SKM-1 treated with dmso at 0.1 percent for 144 hours (cell line): ENCODE data around the gene POLRMT.

ENCODE experiments used
- DNase-seq: peaks from one replicate; lab custom pipeline; 2025; ENCODE audit not compliant: unreplicated experiment; lab: John Stamatoyannopoulos, UW

Gene POLRMT

DNA sequence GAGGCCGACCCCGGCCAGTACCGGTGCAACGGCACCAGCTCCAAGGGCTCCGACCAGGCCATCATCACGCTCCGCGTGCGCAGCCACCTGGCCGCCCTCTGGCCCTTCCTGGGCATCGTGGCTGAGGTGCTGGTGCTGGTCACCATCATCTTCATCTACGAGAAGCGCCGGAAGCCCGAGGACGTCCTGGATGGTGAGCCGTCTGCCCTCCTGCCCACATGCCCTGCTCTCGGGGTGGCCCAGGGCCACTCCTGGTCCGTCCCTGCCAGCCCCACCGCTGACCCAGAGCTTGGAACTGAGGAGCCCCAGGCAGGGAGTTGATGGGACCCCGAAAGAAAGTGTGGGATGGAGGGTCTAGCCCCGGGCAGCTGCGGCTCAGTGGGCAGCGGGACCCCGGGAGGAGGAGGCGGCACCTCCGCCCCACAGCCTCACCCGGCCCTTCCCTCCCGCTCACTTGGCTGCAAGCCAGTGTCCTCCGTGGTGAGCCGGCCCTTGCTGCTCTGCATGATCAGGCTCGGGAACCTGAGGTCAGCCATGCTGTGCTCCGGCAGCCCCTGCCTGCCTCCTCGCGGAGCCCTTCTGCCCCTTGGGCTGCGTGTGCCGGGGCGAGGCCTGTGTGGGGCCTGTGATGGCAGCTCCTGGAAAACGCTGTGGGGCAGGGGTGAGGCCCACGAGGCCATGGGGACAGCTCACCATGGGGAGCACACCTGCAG, 51.8 kb downstream of the POLRMT start:
- DNase-seq = no peak

DNA sequence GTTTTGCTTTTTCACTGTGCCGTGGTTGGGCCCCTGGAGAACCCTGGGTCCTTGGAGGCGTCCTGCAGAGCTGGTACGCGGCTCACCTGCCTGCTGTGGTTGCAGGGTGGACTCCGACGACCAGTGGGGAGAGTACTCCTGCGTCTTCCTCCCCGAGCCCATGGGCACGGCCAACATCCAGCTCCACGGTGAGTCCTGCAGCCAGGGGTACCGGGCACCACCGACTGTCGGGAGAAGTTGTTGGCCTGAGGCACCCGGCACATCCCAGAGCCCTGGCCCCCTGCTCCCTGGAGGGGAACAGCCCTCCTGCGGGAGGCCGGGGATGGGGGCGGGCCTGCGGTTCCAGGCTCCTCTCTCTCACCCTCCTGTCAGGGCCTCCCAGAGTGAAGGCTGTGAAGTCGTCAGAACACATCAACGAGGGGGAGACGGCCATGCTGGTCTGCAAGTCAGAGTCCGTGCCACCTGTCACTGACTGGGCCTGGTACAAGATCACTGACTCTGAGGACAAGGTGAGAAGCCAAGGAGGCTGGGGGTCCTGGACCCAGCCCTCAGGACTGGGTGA, 53.0 kb downstream of the POLRMT start:
- no peak for DNase-seq

DNA sequence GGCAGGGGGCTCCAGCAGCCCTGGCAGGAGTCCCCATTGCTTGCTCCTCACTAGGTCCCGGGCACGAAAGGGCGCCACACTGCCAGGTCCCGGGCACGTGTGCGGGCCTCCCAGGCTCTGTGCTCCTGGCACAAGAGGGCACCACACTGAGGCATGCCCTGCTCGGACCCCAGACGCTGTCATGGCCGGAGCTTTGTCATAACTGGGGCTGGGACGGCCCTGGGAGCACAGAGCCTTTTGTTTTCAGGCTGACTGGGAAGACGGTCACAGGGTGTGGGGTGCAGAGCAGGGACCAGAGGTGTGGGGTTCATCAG, 53.5 kb downstream of the POLRMT start:
- no peak for DNase-seq

DNA sequence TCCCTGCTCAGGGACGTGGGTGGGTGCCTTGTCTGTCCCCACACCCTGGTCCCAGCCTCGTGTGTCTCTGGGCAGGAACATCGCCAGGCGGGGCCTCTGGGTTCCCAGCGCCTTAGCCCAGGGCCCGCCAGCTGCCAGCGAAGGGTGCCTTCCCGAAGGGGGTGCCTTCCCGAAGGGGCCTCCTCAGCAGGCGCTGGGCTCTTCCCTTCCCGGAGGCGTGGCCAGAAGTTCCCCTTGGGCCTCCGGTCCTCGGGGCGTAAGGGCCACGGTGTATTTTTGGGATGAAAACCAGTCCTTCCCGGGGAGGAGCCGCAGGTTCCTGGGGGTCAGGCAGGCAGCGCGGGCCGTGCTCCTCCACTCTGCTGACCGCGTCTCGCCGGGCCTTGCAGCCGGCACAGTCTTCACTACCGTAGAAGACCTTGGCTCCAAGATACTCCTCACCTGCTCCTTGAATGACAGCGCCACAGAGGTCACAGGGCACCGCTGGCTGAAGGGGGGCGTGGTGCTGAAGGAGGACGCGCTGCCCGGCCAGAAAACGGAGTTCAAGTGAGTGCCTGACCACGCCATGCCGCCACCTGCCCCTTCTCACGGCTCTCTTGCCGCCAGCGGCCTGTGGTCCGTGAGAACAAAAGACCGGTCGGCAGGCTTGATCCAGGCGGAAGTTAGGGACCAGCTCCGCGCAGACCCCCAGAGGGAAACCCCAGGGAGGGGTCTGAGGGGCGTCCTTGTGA, 54.1 kb downstream of the POLRMT start:
- DNase-seq = no peak

DNA sequence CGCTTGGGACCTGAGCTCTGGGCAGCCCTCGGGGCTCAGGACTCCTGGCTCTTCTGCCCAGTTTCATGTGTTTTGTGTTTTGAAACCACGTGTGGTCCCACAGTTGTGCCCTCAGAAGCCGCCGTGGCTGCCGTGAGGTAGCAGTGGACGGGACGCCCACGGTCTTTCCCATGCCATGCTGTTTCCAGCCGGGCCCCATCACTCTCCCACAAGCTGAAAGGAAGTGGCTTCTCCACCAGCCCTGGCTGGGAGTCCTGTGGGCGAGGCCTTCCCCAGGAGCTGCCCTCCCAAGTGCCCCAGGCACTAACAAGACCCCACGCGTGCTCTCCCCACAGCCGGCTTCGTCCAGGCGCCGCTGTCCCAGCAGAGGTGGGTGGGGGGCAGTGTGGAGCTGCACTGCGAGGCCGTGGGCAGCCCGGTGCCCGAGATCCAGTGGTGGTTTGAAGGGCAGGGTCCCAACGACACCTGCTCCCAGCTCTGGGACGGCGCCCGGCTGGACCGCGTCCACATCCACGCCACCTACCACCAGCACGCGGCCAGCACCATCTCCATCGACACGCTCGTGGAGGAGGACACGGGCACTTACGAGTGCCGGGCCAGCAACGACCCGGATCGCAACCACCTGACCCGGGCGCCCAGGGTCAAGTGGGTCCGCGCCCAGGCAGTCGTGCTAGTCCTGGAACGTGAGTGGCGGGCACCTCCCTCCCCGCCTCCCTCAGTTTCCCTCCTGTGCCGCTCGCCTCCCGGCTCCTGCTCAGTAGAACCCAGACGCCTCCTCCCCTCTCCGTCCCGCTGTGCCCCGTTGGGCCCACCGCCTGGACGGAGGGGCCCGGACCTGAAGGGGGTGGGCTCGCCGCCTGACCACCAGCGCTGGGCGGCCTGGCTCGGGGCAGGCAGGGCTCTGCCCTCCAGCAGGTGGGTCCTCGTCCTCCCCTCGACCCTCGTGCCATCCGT, 55.6 kb downstream of the POLRMT start:
- no peak for DNase-seq

GRCh38 chr19:576768-577438, 56.4 kb downstream of the POLRMT start:
- no peak for DNase-seq

GRCh38 chr19:575527-576506, 57.5 kb downstream of the POLRMT start:
- no peak for DNase-seq

DNA sequence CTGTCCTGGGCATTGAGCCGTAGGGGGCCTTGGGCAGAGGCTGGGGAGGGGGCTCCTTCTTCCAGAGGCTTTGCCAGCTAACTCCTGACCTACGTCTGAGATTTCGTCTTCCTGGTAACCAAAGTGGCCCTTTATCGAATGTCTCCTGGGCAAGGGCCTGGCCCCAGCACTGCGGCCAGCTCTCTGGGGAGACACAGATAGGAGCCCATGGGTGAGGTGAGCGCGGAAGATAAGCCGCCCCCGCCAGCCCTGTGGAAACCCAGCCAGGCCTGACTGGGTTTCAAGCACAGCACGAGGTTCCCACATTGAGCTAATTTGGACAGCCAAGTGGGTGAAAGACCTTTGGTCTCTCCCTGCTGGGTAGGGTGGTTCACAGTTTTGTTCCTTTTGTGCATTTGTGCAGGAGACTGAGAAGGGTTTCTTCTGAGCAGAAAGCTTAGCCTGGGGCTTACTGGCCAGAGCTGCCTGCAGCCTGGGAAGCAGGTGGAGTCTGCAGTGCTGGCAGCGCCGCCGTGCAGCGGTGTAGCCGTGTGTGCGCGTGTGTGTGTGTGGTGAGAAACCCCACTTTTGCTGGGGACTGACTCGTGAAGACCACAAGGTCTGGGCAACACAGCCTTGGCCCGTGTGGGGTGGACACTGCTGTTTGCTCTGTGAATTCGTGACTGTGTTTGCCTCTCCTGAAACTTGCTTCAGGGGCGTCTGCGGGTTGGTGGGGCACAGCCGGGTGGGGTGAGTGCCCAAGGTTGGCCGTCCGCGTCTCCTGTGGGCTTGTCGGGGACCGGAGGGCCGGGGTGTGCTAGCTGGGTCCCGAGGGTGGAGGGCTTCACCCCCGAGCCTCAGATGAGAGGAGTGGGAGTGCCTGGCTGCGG, 58.4 kb downstream of the POLRMT start:
- no peak for DNase-seq

DNA sequence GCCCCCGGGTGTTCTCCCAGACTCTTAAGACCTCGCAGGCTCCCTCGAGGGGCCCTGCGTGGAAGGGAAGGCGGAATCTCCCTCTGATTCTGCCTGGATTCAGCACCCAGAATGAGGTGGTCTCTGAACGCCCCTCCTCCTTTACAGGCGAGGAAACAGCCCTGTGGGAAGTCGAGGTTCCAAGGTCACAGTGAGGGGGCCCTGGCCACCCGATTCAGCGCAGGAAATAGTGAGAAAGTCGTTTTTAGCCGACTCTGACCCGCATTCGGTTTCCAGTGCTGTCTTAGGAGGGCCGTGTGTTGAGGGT, 59.9 kb downstream of the POLRMT start:
- no peak for DNase-seq

DNA sequence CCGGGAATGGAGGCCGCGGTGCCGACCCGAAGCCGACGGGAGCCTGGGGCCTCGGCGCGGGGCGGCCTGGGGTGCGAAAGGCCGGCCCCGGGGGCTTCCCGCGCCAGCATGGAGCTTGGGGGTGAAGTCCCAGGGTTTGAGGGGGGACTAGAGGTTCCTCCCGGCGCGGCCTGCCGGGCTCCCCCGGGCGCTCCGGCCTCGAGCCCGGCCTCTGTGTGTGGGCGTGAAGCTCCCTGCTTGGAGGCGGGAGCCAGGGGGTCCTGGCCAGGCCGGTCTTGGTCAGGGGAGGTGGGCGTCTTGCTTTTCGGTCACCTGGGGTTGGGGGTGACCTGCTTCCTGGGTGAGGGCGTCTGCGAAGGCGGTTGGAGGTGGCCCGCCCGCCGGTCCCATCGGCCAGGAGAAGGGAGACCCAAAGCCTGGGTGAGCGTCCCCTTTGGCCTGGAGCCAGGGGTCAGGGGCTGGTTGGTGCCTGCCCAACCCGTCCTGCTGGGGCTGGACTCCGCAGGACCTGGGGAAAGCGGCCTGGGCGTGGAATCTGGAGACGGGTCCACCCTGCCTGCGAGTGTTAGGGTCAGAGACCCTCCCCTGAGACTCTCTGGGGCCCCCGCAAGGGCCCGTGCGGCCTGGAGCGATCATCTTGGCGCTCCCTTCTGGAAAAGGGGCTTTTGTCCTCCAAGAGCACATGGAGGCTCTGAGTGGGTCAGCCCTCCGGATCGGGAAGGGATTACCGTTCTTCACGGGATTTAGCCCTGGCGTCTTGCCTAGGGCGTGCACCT, 60.4 kb downstream of the POLRMT start:
- no peak for DNase-seq

- peak; percentile 95 for DNase-seq
These were observed 61.1 kb downstream of the POLRMT start, which contains the start of gene BSG for GRCh38 chr19:572140-572742. Gene BSG (plus strand): TSS chr19:572596. CDS start chr19:572635, 39 bp downstream.

DNA sequence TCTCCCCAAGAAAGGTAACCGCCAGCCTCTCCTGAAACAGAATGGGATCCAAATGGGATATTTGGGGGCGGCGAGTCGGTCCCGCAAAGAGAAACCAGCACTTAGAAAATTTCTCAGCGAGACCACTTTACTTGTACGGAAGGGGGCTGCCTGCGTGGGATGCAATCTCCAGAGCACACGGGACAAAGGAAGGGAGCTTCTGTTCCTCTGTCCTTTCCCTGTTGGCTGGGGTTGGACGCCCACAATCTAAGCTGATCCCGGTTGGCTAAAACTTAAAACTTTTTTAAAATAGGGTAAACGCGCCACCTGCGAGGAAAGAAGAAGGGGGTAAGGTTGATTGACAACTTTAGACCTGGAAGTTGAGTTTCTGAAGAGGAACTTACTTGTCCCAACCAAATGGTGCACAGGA, 61.8 kb downstream of the POLRMT start:
- DNase-seq = peak; percentile 28

GRCh38 chr19:570937-571565, 62.3 kb downstream of the POLRMT start:
- DNase-seq = peak; percentile 80

DNA sequence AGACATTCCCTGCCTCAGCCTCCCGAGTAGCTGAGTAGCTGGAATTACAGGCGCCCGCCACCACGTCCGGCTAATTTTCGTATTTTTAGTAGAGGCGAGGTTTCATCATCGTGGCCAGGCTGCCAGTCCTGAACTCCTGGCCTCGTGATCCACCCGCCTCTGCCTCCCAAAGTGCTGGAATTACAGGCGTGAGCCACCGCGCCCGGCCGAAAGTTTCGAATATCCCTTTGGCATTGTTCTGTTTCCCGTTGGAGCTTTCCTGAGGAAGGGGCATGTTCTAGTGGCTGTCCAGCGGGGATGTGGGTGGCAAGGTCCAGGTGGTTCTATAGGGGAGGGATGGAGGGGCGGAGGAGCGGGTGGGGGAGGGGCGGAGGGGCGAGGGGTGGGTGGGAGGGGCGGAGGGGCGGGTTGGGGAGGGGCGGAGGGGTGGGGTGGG, 63.1 kb downstream of the POLRMT start:
- DNase-seq = no peak

DNA sequence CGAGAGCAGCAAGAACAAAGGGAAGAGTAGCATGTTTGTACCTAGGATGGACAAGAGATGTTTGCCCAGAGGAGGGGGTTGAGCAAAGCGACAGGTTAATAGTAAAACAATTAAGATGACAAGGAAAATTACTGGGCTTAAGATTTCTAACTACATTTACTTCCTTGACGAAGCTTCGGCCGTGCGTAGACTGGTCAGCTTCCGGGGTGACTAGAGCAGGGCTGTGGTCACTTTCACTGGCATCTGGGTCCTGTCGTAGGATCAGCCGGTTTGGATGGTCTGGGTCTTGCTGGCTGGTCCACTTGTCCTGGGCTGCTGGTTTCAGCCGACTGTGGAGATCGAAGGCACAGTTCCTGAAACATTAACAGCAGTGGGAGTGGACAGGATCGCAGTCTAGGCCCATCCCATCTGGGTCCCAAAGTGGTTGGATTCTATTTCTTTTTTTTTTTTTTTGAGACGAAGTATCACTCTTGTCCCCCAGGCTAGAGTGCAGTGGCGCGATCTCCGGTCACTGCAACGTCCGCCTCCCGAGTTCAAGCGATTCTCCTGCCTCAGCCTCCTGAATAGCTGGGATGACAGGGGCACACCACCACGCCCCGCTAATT, 65.9 kb downstream of the POLRMT start:
- no peak for DNase-seq
